Choroid plexus epithelial cell (primary cell): ENCODE measurements around the gene MAML1.

Experiments used
- DNase-seq: peaks from one replicate; pipeline ENCODE4 v3.0.0-alpha.2; 2010; ENCODE audit warnings: low read depth
- H3K4me3 ChIP-seq: 2 replicates; pipeline ENCODE4 v1.5.1; 2011; ENCODE audit warnings: low read depth, mild to moderate bottlenecking, control low read depth, low read length, moderate library complexity
- TF ChIP-seq, protein P1 (sequence below): conservative IDR thresholded peaks from 2 replicates; pipeline ENCODE4 v1.5.1; 2011; ENCODE audit warnings: low read depth, mild to moderate bottlenecking, control low read depth, inconsistent platforms, low read length, moderate library complexity

The MAML1 gene

DNA sequence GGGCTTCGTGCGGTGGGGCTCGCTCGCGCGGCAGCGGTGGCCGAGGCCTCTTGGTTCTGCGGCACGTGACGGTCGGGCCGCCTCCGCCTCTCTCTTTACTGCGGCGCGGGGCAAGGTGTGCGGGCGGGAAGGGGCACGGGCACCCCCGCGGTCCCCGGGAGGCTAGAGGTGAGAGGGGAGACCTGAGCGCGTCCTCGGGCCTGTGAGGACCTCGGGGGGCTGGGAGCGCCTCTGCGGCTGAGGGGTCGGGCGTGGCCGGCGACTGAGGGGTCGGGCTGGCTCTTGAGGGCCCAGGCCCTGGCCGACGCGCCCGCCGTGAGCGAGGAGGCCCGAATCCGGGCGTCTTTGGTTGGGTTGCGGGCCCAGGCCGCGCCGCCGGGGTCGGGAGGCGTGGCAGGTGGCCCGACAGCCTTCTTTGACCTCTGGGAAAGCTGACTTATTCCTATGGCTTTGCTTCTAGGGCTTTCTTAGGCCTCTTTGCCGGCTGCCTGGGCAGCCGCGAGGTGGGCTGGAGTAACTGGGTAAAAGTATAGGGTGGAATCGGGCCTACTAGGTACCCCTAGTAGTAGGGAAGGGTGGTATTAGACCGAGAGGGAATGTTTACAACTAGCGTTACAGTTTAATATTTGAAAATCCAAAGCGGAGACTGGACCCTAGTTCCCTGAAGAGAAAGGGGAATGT lies 33.5 kb upstream of the MAML1 start, which contains the start of gene CANX:
TSS of gene CANX (plus strand) at position 33 of the 681 bp plus-strand sequence. CDS start 6,715 bp downstream, outside the sequence.
- H3K4me3 ChIP-seq = peak within 1 kb of the TSS; percentile 96
- TF ChIP-seq, protein P1, sequence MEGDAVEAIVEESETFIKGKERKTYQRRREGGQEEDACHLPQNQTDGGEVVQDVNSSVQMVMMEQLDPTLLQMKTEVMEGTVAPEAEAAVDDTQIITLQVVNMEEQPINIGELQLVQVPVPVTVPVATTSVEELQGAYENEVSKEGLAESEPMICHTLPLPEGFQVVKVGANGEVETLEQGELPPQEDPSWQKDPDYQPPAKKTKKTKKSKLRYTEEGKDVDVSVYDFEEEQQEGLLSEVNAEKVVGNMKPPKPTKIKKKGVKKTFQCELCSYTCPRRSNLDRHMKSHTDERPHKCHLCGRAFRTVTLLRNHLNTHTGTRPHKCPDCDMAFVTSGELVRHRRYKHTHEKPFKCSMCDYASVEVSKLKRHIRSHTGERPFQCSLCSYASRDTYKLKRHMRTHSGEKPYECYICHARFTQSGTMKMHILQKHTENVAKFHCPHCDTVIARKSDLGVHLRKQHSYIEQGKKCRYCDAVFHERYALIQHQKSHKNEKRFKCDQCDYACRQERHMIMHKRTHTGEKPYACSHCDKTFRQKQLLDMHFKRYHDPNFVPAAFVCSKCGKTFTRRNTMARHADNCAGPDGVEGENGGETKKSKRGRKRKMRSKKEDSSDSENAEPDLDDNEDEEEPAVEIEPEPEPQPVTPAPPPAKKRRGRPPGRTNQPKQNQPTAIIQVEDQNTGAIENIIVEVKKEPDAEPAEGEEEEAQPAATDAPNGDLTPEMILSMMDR = no peak
- DNase-seq = no peak

DNA sequence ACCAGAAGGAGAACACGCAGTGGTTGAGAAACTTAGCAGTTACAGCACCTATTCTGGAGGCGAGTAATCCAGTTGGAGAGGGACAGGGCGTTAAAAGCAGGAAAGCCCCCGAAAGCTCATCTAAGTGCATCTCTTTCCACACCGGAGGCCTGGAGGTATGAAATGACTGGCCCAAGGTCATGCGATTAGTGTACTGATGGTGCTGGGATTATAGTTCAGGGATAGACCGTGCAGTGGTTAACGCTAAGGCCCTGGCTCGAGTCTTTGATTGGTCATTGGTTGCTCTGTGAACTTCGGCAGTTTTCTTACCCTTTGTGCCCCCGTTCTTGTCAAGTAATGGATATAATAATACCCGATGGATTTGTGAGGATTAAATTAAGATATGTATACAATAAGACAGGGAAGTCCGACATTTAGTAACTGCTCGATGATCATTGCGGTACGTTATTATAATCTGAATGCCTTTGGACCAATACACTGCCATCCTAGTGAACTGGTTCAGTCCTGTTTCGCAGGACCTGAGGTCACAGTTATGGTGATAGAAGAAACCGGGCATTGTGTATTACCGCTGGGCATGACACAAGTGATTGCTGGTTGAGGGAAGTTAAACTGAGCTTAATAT lies 32.9 kb upstream of the MAML1 start:
- peak; percentile 43 for DNase-seq
- peak overlapping the region; percentile 96 for H3K4me3 ChIP-seq
- TF ChIP-seq, protein P1 = no peak

DNA sequence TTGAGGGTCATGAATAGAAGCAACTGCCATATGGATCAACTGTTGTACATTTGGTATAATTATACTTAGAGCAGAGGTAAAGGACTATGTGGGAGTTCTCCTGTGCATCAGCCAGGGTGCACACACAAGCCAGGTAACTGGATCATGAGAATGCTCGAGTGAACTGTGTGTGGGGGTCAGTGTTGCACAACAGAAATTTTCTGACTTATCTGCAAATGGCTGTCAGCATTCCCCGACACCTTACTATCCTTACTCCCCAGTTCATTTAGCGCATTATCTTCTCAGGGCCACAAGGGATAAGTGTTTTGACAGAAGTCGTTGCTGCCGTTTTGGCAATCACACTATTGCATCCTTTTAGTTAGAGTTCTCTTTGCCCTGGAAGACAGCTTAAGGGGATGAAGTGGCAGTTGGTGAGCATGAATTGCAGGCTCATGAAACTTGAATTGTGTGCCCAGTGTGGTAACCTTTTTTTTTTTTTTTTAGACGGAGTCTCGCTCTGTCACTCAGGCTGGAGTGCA lies 32.2 kb upstream of the MAML1 start:
- peak overlapping the region; percentile 96 for H3K4me3 ChIP-seq
- TF ChIP-seq, protein P1 = no peak
- DNase-seq = peak; percentile 23

DNA sequence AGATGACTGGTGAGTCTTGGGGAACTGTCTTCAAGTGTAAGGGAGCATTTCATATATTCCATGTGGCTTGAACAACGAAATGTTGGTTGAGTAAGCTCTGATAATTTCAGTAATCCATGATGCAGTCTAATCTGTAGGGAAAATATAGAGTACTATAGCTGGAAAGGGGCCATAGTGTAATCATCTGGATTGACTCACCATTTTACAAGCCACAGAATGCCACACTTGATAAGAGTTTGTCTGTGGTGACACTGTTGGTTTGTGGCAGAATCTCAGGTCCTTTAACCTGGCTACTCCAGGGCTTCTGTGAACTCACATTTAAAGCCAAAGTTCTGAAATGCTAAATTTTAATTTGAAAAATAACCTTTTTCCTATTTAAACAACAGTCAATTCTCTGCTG lies 16.3 kb upstream of the MAML1 start:
- DNase-seq = no peak
- no peak overlapping the region for H3K4me3 ChIP-seq
- TF ChIP-seq, protein P1 = no peak

DNA sequence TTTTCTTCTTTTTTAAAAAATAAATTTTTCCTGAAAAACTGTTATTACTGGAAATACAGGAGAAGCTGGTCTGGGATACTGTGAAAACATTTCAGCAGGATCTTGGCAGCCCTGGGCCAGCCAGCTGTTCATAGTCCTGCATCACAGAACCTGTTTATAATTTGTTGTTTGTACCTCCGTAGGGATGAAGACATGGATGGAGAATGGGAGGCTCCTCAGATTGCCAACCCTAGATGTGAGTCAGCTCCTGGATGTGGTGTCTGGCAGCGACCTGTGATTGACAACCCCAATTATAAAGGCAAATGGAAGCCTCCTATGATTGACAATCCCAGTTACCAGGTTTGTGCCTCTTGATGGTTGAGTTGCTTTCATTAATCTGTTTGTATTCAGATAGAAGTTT lies 12.4 kb upstream of the MAML1 start:
- no peak for DNase-seq
- TF ChIP-seq, protein P1 = no peak
- H3K4me3 ChIP-seq = no peak overlapping the region

DNA sequence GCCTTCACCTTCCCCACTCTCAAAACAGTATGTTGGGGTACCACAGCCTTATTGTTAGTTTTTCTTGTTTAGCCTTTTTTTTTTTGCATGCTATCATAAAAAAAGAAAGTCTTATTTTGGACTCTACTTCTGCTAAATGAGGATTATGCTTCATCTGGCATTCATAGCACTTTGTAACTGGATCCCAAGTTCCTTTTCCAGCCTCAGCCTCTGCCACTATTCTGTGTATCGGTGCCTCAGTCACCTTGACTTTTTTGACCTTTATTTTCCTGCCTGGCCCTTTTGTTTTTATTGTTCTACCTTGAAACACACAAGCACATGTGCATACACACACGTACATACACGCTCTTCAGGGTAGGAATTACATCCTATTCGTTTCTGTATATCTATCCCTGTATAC lies 8.5 kb upstream of the MAML1 start:
- no peak overlapping the region for H3K4me3 ChIP-seq
- TF ChIP-seq, protein P1 = no peak
- DNase-seq = no peak
